Erythroblast (primary cell): ENCODE measurements around the gene ADGRG4.

Experiments used
- GATA1 ChIP-seq: IDR thresholded peaks from 2 replicates; pipeline ENCODE4 v1.6.1; 2011; ENCODE audit warnings: low read depth, mild to moderate bottlenecking, control low read depth, low read length, moderate library complexity
- POLR2A ChIP-seq: IDR thresholded peaks from 2 replicates; pipeline ENCODE4 v1.6.1; 2011; ENCODE audit warnings: mild to moderate bottlenecking, low read length

- TF ChIP-seq POLR2A (no peak), GATA1 (no peak)
Measured at GRCh38 chrX:136328933-136329332, 28.2 kb downstream of the ADGRG4 start.
